GM21423 (cell line): ENCODE results near the gene ZG16B.

Source experiments
- ATAC-seq: cut with Tn5 transposase; IDR thresholded peaks from one replicate; pipeline ENCODE4 v1.9.1; 2021; ENCODE audit warnings: mild to moderate bottlenecking, moderate library complexity; ENCODE audit not compliant: unreplicated experiment

ZG16B gene

DNA sequence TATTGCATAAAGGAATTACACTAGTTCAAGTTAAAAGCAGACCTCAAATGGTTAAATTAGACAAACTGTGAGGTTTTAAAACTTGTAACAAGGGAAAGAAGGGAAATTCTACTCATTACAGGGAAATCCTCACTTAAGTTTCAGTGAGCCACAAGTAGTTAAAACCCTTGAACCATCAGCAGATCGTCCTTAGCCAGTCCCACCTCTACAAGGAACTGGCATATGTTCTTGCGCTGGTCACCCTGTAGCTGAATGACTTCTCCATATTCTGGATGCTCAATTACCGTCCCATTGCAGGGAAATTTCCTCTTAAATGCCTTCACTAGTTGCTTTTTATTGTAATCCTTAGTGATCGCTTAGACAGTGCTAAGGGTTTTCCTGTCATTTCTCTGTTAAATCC, 7.6 kb upstream of the ZG16B start:
- ATAC-seq: no peak

DNA sequence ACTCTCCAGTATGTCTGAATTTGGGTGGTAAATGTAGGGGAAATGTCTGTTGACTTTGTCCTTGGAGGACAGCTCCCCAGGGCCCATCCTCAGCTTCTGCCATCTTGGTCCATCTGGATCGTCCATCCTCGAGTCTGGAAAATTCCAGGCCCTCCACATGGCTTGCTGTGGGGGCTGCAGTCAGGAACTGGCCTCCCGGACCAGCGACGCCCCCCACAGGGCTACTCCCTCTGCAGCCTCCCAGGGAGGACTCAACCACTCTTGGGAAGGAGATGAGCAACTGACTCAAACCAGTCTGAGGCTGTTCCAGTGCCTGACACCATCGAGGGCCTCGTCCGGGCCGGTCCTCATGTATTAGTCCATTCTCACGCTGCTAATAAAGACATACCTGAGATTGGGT, 5.5 kb upstream of the ZG16B start:
- ATAC-seq: no peak

GRCh38 chr16:2825049-2825742, 4.9 kb upstream of the ZG16B start:
- ATAC-seq: no peak

DNA sequence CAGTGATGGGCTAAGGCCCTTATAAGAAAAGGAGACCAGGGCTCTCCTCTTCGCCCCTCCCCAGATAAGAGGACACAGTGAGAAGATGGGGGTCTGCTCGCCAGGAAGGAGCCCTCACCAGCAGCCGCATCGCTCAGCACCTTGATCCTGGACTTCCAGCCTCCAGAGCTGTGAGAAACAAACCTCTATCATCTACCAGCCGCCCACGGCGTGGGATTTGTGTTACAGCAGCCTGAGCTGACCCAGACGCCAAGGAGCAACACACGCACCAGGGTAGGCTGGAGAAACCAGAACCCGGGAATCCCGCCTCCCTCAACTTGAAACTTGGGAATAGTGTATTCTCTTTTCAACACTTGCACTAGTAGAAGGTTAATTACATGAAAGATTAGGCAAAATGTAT, 4.2 kb upstream of the ZG16B start:
- no peak for ATAC-seq

DNA sequence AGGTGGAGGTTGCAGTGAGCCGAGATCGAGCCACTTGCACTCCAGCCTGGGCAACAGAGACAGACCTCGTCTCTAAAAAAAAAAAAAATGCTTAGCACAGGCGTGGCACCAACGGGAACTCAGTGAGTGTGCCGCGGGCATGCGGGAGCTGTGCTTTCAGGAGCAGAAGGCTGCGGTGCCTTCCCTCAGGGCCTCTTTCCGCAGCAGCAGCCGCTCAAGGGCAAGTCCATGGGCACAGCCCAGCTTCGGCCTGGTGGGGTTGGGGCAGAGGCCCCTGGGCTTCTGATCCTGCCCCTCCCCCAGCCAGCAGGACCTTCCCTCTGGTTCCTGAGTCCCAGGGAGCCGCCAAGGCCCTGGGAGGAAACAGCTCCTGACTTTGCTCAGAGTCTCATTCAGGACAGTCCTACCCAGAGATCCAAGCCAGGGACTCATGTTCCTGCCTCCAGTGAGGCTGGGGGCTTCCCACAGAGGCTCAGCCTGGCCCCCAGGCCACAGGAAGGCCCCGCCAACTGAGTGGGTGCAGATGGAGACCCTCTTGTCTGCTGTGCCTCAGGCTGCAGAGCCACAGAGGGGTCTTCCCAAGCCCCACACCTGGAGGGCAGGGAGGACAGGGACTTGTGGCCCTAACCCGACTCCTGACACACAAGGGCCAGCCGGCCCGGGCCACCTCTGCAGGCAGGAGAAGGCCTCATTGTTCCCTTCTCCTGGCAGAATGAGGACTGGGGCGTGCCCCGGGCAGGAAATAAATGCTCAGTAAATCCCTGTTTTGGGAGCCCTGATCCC, 3.3 kb upstream of the ZG16B start:
- ATAC-seq: no peak

GRCh38 chr16:2827374-2827791, 2.7 kb upstream of the ZG16B start:
- ATAC-seq: no peak

DNA sequence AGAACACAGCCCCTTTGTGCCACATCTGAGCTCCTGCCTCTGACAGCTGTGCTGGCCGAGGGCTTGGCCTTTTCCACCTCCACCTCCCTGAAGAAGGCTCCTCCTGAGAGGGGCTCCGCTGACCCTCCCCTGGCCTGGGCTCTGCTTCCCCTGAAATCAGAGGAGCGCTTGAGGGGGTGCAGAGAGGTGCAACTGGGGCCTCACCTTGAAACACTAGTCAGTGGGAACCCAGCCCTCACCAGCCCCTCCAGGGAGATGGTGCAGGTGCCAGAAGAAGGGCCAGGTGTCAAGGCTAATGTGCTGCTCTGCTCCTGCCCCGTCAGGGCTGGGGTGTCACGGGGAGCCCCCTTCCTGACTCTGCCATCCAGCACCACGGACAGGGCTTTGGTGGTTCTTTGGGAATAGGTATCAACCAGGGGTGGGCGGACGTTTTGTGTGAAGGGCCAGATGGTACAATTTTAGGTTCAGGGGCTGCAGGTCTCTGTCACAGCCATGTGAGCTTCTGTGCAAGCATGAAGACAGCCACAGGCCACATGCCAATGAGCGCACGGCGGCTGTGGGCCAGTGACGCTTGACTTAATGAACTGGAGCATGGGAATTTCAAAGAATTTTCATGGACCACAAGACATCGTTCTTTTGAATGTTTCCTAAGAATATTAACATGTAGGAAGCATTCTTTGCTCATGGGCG, 2.1 kb upstream of the ZG16B start:
- ATAC-seq: no peak

- no peak for ATAC-seq
Measured at GRCh38 chr16:2828521-2828840, 1.6 kb upstream of the ZG16B start.

DNA sequence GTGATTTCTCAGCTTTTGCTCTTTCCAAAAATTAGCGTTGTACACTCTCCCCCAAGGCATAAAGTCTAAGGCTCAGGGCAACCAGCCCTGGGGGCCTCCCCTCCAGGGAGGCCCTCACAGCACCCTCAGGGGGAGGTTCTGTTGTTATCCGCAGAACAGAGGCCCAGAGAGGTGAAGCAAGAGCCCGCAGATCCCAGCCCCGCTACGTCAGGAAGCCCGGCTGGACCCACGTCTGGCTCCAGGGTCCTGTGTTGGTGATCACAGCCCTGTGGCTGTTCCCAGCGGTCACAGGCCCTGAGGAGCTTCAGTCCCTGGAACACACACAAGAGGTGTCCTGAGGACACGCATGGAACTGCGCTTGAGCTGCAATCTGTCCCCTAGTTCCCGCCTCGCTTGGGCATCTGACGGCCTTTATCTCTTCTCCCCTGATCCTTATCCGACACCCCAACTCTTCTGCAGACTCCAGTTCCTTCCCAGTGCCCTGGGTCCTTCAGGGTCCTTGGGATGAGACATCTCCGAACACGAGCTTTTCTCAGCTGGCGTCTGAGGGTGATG, 1.1 kb upstream of the ZG16B start:
- ATAC-seq: no peak

GRCh38 chr16:2830355-2830695, 222 bp downstream of the ZG16B start:
- no peak for ATAC-seq

DNA sequence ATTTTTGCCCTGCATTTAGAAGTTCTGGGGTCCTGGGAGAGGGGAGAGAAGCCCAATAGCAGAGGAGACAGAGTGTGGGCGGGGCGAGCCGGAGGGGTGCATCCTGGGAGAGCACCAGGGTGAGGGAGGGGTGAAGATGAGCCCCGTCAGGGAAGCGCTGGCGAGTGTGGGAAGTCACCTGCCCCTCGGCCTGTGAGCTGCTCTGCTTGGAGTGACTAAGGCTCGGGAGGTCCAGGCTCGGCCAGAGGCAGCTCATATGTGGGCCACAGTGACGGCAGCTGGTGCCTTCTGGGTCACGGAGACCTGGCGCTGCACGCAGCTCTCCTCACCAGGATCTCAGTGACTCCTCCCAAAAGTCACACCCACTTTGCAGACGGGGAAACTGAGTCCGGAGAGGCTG, 1.1 kb downstream of the ZG16B start:
- no peak for ATAC-seq

DNA sequence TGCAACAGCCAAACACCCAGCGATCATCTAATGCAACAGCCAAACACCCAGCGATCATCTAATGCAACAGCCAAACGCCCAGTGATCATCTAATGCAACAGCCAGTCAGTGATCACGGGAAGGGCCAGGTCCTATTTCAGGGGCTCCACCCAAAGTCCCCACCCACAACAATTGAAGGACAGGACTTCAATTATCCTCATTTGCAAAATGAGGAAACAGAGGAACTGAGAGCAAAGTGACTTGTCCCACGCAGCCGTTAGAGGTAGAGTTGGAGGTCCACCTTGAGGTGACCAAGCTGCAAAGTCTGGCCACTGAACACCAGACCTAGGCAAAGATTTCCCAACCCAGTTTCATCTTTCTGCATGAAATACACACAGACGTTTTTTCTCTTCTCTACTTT, 3.7 kb downstream of the ZG16B start:
- no peak for ATAC-seq

DNA sequence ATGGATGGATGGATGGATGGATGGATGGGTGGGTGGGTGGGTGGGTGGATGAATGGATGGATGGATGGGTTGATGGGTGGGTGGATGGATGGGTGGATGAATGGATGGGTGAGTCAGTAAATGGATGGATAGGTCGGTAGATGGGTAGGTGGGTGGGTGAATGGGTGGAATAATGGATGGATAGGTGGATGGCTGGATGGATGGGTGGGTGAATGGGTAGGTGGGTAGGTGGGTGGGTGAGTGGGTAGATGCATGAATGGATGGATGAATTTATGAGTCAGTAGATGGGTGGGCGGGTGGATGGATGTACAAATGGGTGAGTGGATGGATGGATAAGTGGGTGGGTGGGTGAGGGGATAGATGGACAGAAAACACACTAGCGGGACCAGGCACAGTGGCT, 4.9 kb downstream of the ZG16B start:
- no peak for ATAC-seq

DNA sequence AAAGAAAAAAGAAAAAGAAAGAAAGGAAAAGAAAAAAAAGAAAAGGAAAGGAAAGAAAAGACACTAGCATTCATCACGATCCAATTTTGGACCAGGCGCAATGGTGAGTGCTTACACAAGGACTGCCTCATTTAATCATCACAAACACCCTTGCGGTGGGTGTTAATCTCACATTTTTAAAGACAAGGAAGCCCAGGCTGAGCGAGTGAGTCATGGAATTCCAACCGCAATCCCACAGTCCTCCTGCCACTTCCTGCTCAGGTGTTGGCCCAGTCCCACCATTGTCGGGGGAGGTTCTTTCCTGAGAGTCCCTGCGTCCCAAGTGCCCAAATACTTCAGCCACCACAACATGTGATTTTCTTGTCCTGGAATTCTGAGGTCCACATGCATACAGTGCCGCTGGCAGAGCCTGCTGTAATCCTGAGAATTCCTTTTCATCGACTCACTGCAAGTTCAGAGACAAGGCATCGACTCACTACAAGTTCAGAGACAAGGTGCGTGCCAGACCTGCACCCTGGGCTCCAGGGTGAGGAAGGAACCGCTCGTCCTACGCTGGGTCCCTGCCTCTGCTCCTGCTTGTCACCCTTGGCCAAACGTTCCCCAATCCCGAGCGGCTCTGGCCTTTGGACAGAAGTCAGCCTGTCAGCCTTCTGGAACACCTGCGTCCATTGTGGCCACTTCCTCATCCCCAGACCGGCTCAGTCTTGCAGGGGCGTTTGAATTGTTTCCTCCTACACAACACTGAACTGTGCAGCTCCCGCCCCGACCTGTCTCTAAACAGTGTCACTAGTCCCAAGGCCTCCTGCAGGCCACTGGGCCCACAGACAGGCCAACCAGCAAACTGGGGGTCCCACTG, 5.8 kb downstream of the ZG16B start:
- ATAC-seq: no peak

DNA sequence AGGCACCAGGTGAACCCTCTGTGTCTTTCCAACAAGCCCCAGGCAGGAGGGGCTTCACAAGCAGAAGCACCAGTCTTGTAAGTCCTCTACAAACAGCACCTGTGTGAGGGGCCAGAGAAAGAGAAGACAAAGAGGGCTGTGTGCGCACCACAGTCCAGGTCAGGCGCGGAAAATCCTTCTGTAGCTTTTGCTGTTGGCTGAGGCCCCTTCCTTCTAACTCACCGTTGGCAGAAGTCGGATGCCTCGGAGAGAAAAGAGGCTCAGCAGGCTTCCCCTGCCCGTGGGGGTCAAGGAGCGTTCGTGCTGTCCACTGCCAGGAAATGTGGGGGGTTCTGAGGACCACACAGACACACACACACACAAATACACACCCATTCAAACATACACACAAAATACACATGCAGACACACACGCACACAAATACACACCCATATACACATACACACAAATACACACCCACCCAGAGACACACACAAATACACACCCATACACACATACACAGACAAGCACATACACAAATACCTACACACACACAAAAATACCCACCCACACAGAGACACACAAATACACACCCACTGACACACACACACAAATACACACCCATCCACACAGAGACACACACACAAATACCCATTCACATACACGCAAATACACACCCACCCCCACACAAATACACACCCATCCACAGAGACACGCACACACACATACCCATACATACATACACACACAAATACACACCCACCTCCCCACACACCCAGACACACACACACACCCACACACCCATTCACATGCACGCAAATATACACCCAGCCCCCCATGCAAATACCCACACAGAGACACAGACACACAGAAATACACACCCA, 6.8 kb downstream of the ZG16B start:
- no peak for ATAC-seq

GRCh38 chr16:2838928-2839327, 8.8 kb downstream of the ZG16B start:
- ATAC-seq: no peak

DNA sequence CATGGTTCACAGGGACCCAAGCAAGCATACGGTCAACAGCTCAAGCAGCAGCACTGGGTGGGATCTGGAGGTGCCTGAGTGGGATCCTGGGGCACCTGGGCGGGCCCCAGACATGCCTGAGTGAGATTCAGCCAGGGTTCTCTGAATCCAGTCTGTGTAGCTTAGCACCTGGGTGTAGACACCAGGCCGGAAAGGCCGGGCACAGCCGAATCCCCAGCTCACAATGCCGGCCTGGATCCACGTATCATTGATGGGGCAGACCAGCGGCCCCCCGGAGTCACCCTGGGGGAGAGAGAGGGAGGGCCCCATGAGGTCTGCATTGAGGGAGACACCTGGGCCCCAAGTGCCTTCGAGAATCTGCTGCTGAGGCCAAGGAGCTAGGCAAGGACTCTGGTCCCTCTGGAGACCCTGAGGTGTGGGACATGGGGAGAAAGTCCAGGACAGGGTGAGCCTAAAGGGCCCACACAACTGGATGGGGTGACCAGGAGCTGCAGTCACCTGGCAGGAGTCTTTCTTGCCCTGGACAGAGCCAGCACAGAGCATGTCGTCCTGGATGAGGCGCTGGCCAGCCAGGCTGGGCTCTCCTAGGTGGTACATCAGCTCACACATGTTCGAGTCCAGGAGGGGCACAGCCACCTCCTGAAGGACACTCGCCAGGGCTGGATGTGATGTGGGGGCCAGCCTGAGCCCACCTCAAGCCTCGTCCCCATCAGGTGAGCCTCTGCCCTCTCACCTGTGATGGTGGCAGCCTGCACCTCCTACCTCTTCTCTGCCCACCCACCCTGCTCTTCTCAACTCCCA, 9.7 kb downstream of the ZG16B start:
- ATAC-seq: no peak

DNA sequence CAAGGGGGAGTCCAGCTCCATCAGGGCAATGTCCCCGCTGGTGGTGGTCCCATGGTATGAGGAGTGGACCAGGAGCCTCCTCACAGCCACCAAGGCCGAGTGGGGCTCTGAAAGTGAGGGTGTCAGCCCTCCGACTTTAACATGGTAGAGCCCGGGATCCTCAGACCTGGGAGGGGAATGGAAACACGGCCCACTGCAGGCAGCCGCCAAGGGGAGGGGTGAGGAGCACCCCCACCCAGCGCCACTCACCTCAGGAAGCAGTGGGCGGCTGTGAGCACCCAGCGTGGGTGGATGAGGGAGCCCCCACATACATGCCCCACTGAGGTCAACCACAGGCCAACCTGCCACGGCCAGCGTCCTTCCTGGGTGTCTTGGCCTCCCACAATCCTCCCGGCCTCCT, 10.8 kb downstream of the ZG16B start:
- ATAC-seq: no peak

- no peak for ATAC-seq
Measured at GRCh38 chr16:2841606-2842339, 11.7 kb downstream of the ZG16B start.
